Esophagus squamous epithelium (tissue), 5 donors: ENCODE measurements around the gene LGALS7. TPM values are rescaled to one million over a fixed set of nuclear protein-coding genes. Genes with fewer than 3 reads are reported as not detected.
A peak's percentile ranks its signal among the peaks of the same experiment; 100 is the strongest.
"Not testable (repeated sequence)": the region's sequence is repeated elsewhere in the genome, so short reads cannot be mapped to it uniquely, and the experiment has no call there.

ENCODE experiments used
- DNase-seq: peaks from one replicate; lab custom pipeline; 2025; lab: John Stamatoyannopoulos, UW
- H3K27ac ChIP-seq, 4 donors: fragments of 200-600 bp; sonication (generic); one replicate each; pipeline ENCODE4 v1.5.1; 2016 to 2019; ENCODE audit warnings: mild to moderate bottlenecking in 1 of 4
- H3K27me3 ChIP-seq, 4 donors: fragments of 200-600 bp; sonication (generic); 1 replicate in 3 of 4; 2 replicates in 1 of 4; pipeline versions ENCODE4 v1.5.1 to v1.6.0; 2017 to 2021; ENCODE audit warnings: antibody characterized with exemption in 1 of 4
- H3K36me3 ChIP-seq, 3 donors: fragments of 200-600 bp; sonication (generic); one replicate each; pipeline ENCODE4 v1.5.1; 2016 to 2019
- H3K4me1 ChIP-seq, 3 donors: fragments of 200-600 bp; sonication (generic); one replicate each; pipeline ENCODE4 v1.5.1; 2017 to 2019
- H3K4me3 ChIP-seq, 4 donors: fragments of 200-600 bp; sonication (generic); 1 replicate in 3 of 4; 2 replicates in 1 of 4; pipeline ENCODE4 v1.5.1; 2016 to 2019; ENCODE audit warnings: mild to moderate bottlenecking in 2 of 4, moderate library complexity in 1 of 4
- H3K9me3 ChIP-seq, 3 donors: fragments of 200-600 bp; sonication (generic); one replicate each; pipeline ENCODE4 v1.5.1; 2016 to 2019
- POLR2A ChIP-seq, 4 donors: fragments of 450-650 bp; IDR thresholded peaks; one replicate each; pipeline ENCODE4 v1.6.1; 2017; ENCODE audit warnings: antibody characterized with exemption in 4 of 4, mild to moderate bottlenecking in 4 of 4, moderate library complexity in 3 of 4
- WGBS, 2 donors: methylation state at CpG; one replicate each; pipeline ENCODE4 v1.1.5; 2018; 5-methylcytosine and 5-hydroxymethylcytosine counted together
- intact Hi-C: fragments of 100-400 bp; cut with DNase I; formaldehyde crosslinking; loops from one replicate; pipeline ENCODE4 v1.15.0; 2022
- total RNA-seq, 4 donors: library from RNA; depleted of rRNA; stranded (reverse); fragments of >200 nt; gene quantifications; one replicate each; pipeline ENCODE4 v1.1.0, GENCODE V29; 2016
- TF ChIP-seq, protein P1 (sequence below), 6 experiments: fragments of 450-650 bp in 4 of 6; fragments of 200-600 bp in 2 of 6; sonication (generic) in 2 of 6; IDR thresholded peaks; one replicate each; pipeline ENCODE4 v1.5.1; 2016 to 2019; ENCODE audit warnings: antibody characterized with exemption in 6 of 6, mild to moderate bottlenecking in 4 of 6, moderate library complexity in 4 of 6
- donor health status: DM: yes; HTN: yes; CAD: no.

The LGALS7 gene
- total RNA-seq, 4 donors from 2014 or later = 7.1 to 266 (median 114) TPM

DNA sequence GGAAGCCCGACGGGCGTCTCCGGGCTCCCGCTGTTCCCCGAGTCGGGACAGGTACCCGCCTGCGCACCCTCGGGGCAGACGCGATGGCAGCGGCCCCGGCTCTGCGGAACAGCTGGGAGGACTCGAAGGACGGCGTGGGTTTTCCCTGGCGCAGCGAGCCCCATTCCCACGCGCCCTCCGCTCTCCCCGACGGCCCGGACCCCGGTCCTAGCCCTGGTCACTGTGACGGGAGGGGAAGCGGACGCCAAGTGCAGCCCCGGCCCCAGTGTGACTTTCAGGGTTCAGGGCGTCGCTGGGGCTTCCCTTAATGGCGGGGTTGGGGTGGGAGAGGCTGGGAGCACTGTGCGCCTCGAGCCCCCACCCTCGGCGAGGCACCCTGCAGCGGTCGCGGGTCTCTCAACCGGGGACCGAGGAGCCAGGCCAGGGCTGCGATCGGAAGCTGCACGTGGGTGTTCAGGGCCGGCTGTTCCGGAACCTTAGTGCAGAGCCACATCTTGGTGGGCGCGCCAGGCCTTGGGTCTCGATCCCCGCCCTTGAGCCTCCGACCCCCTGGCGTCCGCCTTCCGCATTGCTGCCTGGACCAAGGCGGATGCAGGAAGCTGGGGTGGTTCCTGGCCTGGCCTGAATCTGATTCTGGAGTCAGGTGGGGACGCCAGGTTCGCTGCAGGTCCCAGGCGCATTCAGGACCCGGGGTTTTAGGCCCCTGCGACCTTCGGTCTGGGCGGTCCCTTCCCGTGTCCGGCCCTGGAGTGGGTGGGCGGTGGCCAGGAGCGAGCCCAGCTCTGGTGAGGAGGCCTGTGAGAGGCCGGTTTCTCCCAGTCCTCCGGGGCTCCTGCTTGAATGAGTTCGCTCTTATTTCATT lies 19.2 kb upstream of the LGALS7 start:
- peak overlapping the region; percentile 13 to 60 (median 32) for H3K4me3 ChIP-seq
- DNase-seq = no peak
- H3K36me3 ChIP-seq = no peaks in the 10 kb centered on the region
- H3K4me1 ChIP-seq = peaks cover 0 to 36% (median 12%) of the 10 kb centered on the region in 3 donors
- no peaks in the 10 kb centered on the region for H3K9me3 ChIP-seq
- TF ChIP-seq, protein P1, sequence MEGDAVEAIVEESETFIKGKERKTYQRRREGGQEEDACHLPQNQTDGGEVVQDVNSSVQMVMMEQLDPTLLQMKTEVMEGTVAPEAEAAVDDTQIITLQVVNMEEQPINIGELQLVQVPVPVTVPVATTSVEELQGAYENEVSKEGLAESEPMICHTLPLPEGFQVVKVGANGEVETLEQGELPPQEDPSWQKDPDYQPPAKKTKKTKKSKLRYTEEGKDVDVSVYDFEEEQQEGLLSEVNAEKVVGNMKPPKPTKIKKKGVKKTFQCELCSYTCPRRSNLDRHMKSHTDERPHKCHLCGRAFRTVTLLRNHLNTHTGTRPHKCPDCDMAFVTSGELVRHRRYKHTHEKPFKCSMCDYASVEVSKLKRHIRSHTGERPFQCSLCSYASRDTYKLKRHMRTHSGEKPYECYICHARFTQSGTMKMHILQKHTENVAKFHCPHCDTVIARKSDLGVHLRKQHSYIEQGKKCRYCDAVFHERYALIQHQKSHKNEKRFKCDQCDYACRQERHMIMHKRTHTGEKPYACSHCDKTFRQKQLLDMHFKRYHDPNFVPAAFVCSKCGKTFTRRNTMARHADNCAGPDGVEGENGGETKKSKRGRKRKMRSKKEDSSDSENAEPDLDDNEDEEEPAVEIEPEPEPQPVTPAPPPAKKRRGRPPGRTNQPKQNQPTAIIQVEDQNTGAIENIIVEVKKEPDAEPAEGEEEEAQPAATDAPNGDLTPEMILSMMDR (IDR thresholded peaks at IDR 0.05) = peak in 5 of 6 experiments; percentile 25 to 70 (median 51)
- TF ChIP-seq POLR2A (IDR thresholded peaks at IDR 0.05) = no peak
- intact Hi-C loops = no loop called here
- no peaks in the 10 kb centered on the region for H3K27me3 ChIP-seq
- peak overlapping the region; percentile 85 to 91 (median 86) for H3K27ac ChIP-seq
- WGBS, 2 donors = 16% methylated on average over 7 of the region's 71 CpGs; no CpG with 5 or more reads in 1 of the 2 donors

DNA sequence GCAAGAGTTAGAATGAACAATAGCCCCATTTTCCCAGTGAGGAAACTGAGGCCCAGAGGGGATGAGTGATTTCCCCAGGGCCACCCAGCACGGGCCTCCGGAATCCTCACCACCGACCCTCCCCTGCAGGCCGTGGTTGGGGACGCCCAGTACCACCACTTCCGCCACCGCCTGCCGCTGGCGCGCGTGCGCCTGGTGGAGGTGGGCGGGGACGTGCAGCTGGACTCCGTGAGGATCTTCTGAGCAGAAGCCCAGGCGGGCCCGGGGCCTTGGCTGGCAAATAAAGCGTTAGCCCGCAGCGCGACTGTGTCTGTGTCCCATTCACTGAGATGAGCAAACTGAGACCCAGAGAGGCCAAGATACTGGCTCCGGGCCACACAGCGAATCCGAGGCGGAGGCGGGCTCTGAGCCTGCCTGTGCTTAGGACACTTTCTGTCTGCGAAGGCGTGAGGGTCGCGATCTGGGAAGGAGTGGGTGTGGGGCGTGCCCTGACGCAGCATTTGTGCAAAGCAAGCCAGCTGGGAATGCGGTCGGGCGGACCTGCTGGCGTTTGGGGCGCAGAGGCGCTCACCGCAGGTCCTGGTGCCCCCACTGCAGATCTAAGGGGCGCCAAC lies 18.2 kb upstream of the LGALS7 start:
- DNase-seq, H3K27me3 ChIP-seq, intact Hi-C loops, H3K36me3 ChIP-seq, H3K9me3 ChIP-seq: not testable (repeated sequence)
- Histone ChIP-seq H3K27ac (peak overlapping the region in 3 of 4 donors; percentile 67 to 75 (median 73)), H3K4me3 (peak overlapping the region in 2 of 4 donors; percentile 29 to 57), H3K4me1 (peaks cover 5 to 45% (median 18%) of the 10 kb centered on the region in 3 donors)
- no CpG with 5 or more reads among the region's 40 CpGs for WGBS, 2 donors

DNA sequence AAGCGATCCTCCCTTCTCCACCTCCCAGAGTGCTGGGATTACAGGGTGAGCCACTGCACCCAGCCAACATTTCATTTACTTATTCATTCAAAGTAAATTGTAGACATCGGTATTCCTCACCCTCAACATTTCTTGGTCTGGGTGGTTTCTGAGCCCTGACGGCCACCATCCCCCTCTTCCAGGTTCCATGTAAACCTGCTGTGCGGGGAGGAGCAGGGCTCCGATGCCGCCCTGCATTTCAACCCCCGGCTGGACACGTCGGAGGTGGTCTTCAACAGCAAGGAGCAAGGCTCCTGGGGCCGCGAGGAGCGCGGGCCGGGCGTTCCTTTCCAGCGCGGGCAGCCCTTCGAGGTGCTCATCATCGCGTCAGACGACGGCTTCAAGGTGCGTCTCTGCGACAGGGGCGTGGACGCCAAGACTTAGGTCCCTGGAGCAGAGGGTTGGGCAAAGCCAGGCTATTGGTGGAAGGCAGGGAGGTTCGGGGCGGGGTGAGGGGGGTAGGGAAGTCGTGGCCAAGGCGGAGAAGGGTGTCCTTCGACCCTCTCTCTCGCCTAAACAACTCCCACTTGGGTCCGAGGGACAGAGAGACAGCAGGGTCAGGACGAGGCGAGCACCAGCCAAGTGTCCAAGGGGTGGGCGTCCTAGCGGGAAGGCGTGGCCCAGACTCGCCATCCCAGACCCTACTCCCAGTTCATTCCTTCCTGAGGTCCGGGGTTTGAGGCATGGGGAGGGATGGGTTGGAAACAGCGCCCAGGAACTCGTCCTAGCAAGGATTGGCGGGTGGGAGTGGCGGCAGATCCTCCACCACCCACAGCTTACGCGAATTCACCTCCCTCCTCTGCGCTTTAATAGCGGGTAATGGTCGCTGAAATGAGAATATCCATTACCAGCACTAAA lies 17.4 kb upstream of the LGALS7 start:
- H3K27ac ChIP-seq = peak overlapping the region; percentile 75 to 86 (median 77)
- H3K9me3 ChIP-seq, intact Hi-C loops, H3K36me3 ChIP-seq, H3K27me3 ChIP-seq, DNase-seq: not testable (repeated sequence)
- WGBS, 2 donors = 0 to 28% methylated on average over 1 to 4 of the region's 49 CpGs
- peak overlapping the region in 3 of 4 donors; percentile 25 to 57 (median 33) for H3K4me3 ChIP-seq
- H3K4me1 ChIP-seq = peaks cover 5 to 52% (median 22%) of the 10 kb centered on the region in 3 donors

DNA sequence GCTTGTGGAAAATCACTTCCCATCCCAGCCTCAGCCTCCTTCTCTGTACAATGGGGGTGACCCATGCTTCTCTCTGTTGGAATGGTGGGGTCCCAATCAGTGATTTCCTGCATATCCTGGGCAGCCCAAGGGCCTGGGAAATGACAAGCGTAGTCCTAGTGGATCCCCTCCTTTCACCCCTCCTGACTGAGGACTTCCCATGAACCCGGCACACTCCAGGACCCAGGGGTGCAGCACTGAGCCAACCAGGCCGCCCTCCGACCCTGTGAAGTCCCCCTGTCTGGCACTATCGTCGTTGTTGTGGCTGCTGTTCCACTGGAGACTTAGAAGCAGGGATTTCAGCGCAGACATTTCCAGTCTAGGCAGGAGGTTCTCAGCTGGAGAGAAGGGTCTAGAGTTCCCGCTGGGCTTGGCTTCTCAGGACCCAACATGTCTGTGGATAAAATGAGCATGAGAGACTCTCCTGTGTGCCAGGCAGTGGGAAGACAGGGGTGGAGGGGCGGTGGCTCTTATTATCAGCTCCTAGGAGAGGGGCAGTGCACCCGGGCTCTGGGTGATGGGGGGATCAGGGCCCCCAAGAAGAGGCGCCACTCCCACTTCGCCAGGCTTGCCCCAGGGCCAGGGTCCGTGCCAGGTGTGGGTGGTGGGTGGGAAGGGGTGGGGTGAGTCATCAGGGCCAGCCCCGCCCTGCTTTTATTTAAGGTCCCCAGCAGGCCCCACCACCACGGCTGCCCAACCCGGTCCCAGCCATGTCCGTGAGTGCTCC lies 15.3 kb upstream of the LGALS7 start, which contains the start of gene LGALS7B:
TSS of gene LGALS7B (plus strand) at position 723 of the 766 bp plus-strand sequence. CDS start at position 750, 27 bp downstream.
- H3K27ac ChIP-seq = peak within 1 kb of the TSS; percentile 85 to 91 (median 86)
- TF ChIP-seq, protein P1 (IDR thresholded peaks at IDR 0.05) = no peak
- TF ChIP-seq POLR2A (IDR thresholded peaks at IDR 0.05) = no peak
- no peak for DNase-seq
- 36 to 80% methylated on average over 1 to 6 of the region's 17 CpGs for WGBS, 2 donors
- no peaks in the 10 kb centered on the region for H3K27me3 ChIP-seq
- peak within 1 kb of the TSS in 2 of 4 donors; percentile 33 to 42 for H3K4me3 ChIP-seq
- no peaks in the 10 kb centered on the region for H3K9me3 ChIP-seq
- H3K36me3 ChIP-seq = no peaks in the 10 kb centered on the region
- intact Hi-C loops = no loop called here
- H3K4me1 ChIP-seq = peaks cover 5 to 46% (median 20%) of the 10 kb centered on the region in 3 donors

DNA sequence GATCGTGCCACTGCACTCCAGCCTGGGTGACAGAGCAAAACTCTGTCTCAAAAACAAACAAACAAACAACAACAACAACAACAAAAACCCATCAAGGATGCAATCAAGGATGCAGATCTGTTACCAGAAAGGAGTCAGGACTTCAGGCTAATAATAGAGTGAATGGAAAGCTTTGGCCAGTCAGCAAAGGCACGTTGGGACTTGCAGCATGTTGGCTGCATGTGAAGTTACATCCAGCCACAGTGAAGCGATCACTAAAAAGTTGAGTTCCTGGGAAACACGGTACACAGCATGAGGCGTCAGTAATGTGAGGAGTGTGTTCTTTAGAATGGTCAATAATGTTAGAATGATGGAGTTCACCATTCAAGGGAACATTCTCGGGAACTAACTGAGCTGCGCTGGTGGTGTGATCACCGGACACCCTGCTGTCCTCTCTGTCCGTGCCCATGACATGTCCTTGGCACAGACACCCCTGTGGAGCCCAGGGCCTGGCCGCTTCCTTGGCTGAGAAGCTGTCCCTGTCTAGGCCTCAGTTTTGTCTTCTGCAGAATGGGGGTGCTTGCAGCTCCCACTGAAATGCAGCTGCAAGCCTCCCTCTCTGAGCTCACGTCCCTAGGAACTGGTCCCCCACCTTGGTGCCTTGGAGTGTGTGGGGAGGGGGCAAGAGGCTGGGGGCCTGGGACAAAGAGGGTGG lies 13.4 kb upstream of the LGALS7 start:
- no peak for DNase-seq

DNA sequence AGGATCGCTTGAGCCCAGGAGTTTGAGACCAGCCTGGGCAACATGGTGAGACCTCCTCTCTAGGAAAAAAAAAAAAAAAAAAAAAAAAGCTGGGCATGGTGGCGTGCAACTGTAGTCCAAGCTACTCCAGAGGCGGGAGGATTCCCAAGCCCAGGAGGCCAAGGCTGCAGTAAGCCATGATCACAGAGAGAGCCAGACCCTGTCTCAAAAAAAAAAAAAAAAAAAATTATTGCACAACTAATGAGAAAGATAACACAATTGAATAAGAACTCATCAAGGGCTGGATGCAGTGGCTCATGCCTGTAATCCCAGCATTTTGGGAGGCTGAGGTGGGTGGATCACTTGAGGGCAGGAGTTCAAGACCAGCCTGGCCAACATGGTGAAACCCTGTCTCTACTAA lies 12.7 kb upstream of the LGALS7 start:
- H3K27me3 ChIP-seq, H3K9me3 ChIP-seq, H3K4me3 ChIP-seq, intact Hi-C loops, H3K36me3 ChIP-seq, DNase-seq: not testable (repeated sequence)
- Histone ChIP-seq H3K4me1 (peaks cover 5 to 30% (median 10%) of the 10 kb centered on the region in 3 donors), H3K27ac (peak overlapping the region in 3 of 4 donors; percentile 85 to 91 (median 86))
- 84 to 100% methylated on average over 2 to 3 of the region's 3 CpGs for WGBS, 2 donors

More for the DNA sequence above, 13.4 kb upstream of the LGALS7 start:
- H3K4me1 ChIP-seq = peaks cover 5 to 30% (median 10%) of the 10 kb centered on the region in 3 donors
- no peak overlapping the region for H3K4me3 ChIP-seq
- H3K27me3 ChIP-seq = no peaks in the 10 kb centered on the region
- peak overlapping the region; percentile 65 to 91 (median 86) for H3K27ac ChIP-seq
- H3K9me3 ChIP-seq = no peaks in the 10 kb centered on the region
- WGBS, 2 donors = 34 to 40% methylated on average over 6 to 9 of the region's 11 CpGs
- TF ChIP-seq, protein P1 (IDR thresholded peaks at IDR 0.05) = no peak
- no peaks in the 10 kb centered on the region for H3K36me3 ChIP-seq
- intact Hi-C loops = no loop called here
